MM.1S (cell line): ENCODE measurements around the gene EML6.

Experiments
- DNase-seq: peaks from one replicate; pipeline ENCODE4 v3.0.0-alpha.2; 2015
- H2AFZ ChIP-seq: fragments of 300-600 bp; sonication (generic); 2 replicates; pipeline ENCODE4 v1.6.0; 2016; ENCODE audit warnings: antibody characterized with exemption, low read length
- H3F3A ChIP-seq: fragments of 300-600 bp; sonication (generic); 2 replicates; pipeline ENCODE4 v1.6.1; 2016; ENCODE audit warnings: mild to moderate bottlenecking, antibody characterized with exemption, low read length, moderate library complexity, mixed read lengths; ENCODE audit not compliant: insufficient read depth
- H3K27ac ChIP-seq: fragments of 300-600 bp; sonication (generic); 2 replicates; pipeline ENCODE4 v1.5.1; 2016; ENCODE audit warnings: mild to moderate bottlenecking, low read length
- H3K27me3 ChIP-seq: fragments of 300-600 bp; sonication (generic); replicated peaks from 2 replicates; pipeline ENCODE4 v1.6.0; 2016; ENCODE audit warnings: low read length; ENCODE audit not compliant: insufficient read depth
- H3K36me3 ChIP-seq: fragments of 300-600 bp; sonication (generic); replicated peaks from 2 replicates; pipeline ENCODE4 v1.6.1; 2016; ENCODE audit warnings: mild to moderate bottlenecking, low read length, mixed read lengths; ENCODE audit not compliant: insufficient read depth
- H3K4me1 ChIP-seq: fragments of 300-600 bp; sonication (generic); 2 replicates; pipeline ENCODE4 v1.6.1; 2016; ENCODE audit warnings: low read length, mixed read lengths
- H3K4me2 ChIP-seq: fragments of 300-600 bp; sonication (generic); 2 replicates; pipeline ENCODE4 v1.6.0; 2016; ENCODE audit warnings: low read depth, low read length
- H3K4me3 ChIP-seq: fragments of 300-600 bp; sonication (generic); 2 replicates; pipeline ENCODE4 v1.5.1; 2016; ENCODE audit warnings: low read length, mixed read lengths
- H3K79me2 ChIP-seq: fragments of 300-600 bp; sonication (generic); 2 replicates; pipeline ENCODE4 v1.6.1; 2016; ENCODE audit warnings: mixed run types, low read length, mixed read lengths
- H3K9ac ChIP-seq: fragments of 300-600 bp; sonication (generic); 2 replicates; pipeline ENCODE4 v1.6.1; 2016; ENCODE audit warnings: low read length, mixed read lengths
- H3K9me2 ChIP-seq: fragments of 300-600 bp; sonication (generic); replicated peaks from 2 replicates; pipeline ENCODE4 v1.6.1; 2016; ENCODE audit warnings: mild to moderate bottlenecking, low read length, mixed read lengths; ENCODE audit not compliant: insufficient read depth
- H3K9me3 ChIP-seq: fragments of 300-600 bp; sonication (generic); replicated peaks from 2 replicates; pipeline ENCODE4 v1.6.1; 2016; ENCODE audit warnings: mild to moderate bottlenecking, low read length, mixed read lengths; ENCODE audit not compliant: insufficient read depth
- H4K20me1 ChIP-seq: fragments of 300-600 bp; sonication (generic); 2 replicates; pipeline ENCODE4 v1.6.1; 2016; ENCODE audit warnings: mild to moderate bottlenecking, low read length, moderate library complexity, mixed read lengths; ENCODE audit not compliant: insufficient read depth
- EZH2 ChIP-seq: fragments of 300-600 bp; sonication (generic); optimal IDR thresholded peaks from 2 replicates; pipeline ENCODE3; 2017; ENCODE audit warnings: low read depth, mild to moderate bottlenecking, antibody characterized with exemption, low read length, mixed read lengths
- EZH2phosphoT487 ChIP-seq: fragments of 300-600 bp; sonication (generic); IDR thresholded peaks from 2 replicates; pipeline ENCODE4 v1.6.1; 2018; ENCODE audit warnings: antibody characterized with exemption, low read length
- TF ChIP-seq, protein P1 (sequence below): fragments of 300-600 bp; sonication (generic); IDR thresholded peaks from 2 replicates; pipeline ENCODE4 v1.5.1; 2016; ENCODE audit warnings: antibody characterized with exemption, low read length, mixed read lengths

The EML6 gene

GRCh38 chr2:55017428-55017827, 294.0 kb downstream of the EML6 start:
- no peak overlapping the region for H3K9ac ChIP-seq
- H3F3A ChIP-seq, result peaks cover 8% of the 10 kb centered on the region; the same call in 1 of the 2 replicates
- H3K36me3 ChIP-seq, result no peaks in the 10 kb centered on the region
- no peak overlapping the region for H2AFZ ChIP-seq
- H3K79me2 ChIP-seq, result peaks cover 82% of the 10 kb centered on the region
- H4K20me1 ChIP-seq, result 0 out of 2 replicates have a peak, but pooled peaks cover 2% of the 10 kb centered on the region
- H3K27me3 ChIP-seq, result no peaks in the 10 kb centered on the region
- no peak overlapping the region for H3K27ac ChIP-seq
- H3K4me2 ChIP-seq, result no peak overlapping the region
- peaks cover 17% of the 10 kb centered on the region for H3K4me1 ChIP-seq
- no peaks in the 10 kb centered on the region for H3K9me2 ChIP-seq
- DNase-seq, result no peak
- no peak overlapping the region for H3K4me3 ChIP-seq
- TF ChIP-seq EZH2phosphoT487, result no peak
- TF ChIP-seq EZH2, result no peak
- TF ChIP-seq, protein P1, sequence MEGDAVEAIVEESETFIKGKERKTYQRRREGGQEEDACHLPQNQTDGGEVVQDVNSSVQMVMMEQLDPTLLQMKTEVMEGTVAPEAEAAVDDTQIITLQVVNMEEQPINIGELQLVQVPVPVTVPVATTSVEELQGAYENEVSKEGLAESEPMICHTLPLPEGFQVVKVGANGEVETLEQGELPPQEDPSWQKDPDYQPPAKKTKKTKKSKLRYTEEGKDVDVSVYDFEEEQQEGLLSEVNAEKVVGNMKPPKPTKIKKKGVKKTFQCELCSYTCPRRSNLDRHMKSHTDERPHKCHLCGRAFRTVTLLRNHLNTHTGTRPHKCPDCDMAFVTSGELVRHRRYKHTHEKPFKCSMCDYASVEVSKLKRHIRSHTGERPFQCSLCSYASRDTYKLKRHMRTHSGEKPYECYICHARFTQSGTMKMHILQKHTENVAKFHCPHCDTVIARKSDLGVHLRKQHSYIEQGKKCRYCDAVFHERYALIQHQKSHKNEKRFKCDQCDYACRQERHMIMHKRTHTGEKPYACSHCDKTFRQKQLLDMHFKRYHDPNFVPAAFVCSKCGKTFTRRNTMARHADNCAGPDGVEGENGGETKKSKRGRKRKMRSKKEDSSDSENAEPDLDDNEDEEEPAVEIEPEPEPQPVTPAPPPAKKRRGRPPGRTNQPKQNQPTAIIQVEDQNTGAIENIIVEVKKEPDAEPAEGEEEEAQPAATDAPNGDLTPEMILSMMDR, result no peak
- H3K9me3 ChIP-seq, result no peaks in the 10 kb centered on the region

DNA sequence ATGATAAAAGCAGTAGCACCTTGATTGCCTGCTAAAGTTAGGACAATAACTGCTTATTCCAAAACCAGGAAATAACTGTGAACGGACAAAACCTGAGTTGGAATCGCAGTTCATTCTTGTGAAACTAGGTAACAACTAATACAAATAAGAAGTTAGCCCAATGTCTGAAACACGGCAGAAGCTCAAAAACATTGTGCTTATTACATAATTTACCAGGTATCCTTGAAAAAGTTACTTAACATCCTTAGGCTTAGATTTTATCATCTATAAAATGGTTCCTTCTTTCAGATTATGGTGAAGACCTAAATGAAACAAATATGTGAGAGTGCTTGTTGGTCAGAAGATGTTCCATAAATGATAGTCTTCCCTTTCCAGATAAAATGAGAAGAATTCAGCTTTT, 294.4 kb downstream of the EML6 start:
- no peaks in the 10 kb centered on the region for H3K27me3 ChIP-seq
- no peaks in the 10 kb centered on the region for H3K9me3 ChIP-seq
- H3K27ac ChIP-seq, result no peak overlapping the region
- no peak overlapping the region for H2AFZ ChIP-seq
- TF ChIP-seq EZH2phosphoT487 (no peak), EZH2 (no peak)
- TF ChIP-seq, protein P1, result no peak
- peaks cover 12% of the 10 kb centered on the region for H3K4me1 ChIP-seq
- H3K79me2 ChIP-seq, result peaks cover 82% of the 10 kb centered on the region
- H3K9me2 ChIP-seq, result no peaks in the 10 kb centered on the region
- H3F3A ChIP-seq, result peaks cover 4% of the 10 kb centered on the region; the same call in 1 of the 2 replicates
- no peak overlapping the region for H3K4me3 ChIP-seq
- DNase-seq, result no peak
- H3K9ac ChIP-seq, result no peak overlapping the region
- H4K20me1 ChIP-seq, result 0 out of 2 replicates have a peak, but pooled peaks cover 2% of the 10 kb centered on the region
- H3K4me2 ChIP-seq, result no peak overlapping the region
- no peaks in the 10 kb centered on the region for H3K36me3 ChIP-seq

GRCh38 chr2:55018619-55019018, 295.2 kb downstream of the EML6 start:
- Histone ChIP-seq H3K27ac (no peak overlapping the region), H3K9me3 (no peaks in the 10 kb centered on the region), H3K27me3 (no peaks in the 10 kb centered on the region), H3K9me2 (no peaks in the 10 kb centered on the region), H3K4me3 (no peak overlapping the region), H2AFZ (no peak overlapping the region), H3K36me3 (no peaks in the 10 kb centered on the region), H4K20me1 (peaks cover 2% of the 10 kb centered on the region; the same call in 1 of the 2 replicates), H3K4me2 (no peak overlapping the region), H3K9ac (no peak overlapping the region), H3F3A (no peaks in the 10 kb centered on the region), H3K79me2 (peaks cover 82% of the 10 kb centered on the region), H3K4me1 (peaks cover 5% of the 10 kb centered on the region)
- no peak for TF ChIP-seq EZH2
- no peak for TF ChIP-seq EZH2phosphoT487
- TF ChIP-seq, protein P1, result no peak
- no peak for DNase-seq
